BLaER1 treated with 17β-estradiol and CSF1 and Interleukin-3, amounts not matched to agents 10 nM and 100 nM (cell line): ENCODE measurements around the gene GRM8.

Source experiments
- H3K27ac ChIP-seq, 11 experiments: shearing (Covaris generic); formaldehyde crosslinking; 2 replicates each; pipeline ENCODE4 v1.8.1; 2022
- H3K27me3 ChIP-seq, 11 experiments: shearing (Covaris generic); formaldehyde crosslinking; 2 replicates each; pipeline ENCODE4 v1.8.1; 2022
- H3K36me3 ChIP-seq, 11 experiments: shearing (Covaris generic); formaldehyde crosslinking; 2 replicates each; pipeline ENCODE4 v1.8.1; 2022
- H3K4me1 ChIP-seq, 10 experiments: shearing (Covaris generic); formaldehyde crosslinking; 2 replicates each; pipeline ENCODE4 v1.8.1; 2022
- H3K4me2 ChIP-seq, 11 experiments: shearing (Covaris generic); formaldehyde crosslinking; 2 replicates each; pipeline ENCODE4 v1.8.1; 2022
- H3K4me3 ChIP-seq, 10 experiments: shearing (Covaris generic); formaldehyde crosslinking; 2 replicates each; pipeline ENCODE4 v1.8.1; 2022
- H3K9ac ChIP-seq, 11 experiments: shearing (Covaris generic); formaldehyde crosslinking; 2 replicates each; pipeline ENCODE4 v1.8.1; 2022
- H3K9me3 ChIP-seq, 11 experiments: shearing (Covaris generic); formaldehyde crosslinking; replicated peaks in 1 of 11; 2 replicates each; pipeline ENCODE4 v1.8.1; 2022
- H4K20me1 ChIP-seq, 11 experiments: shearing (Covaris generic); formaldehyde crosslinking; 2 replicates each; pipeline ENCODE4 v1.8.1; 2022
- Cebpa-rat ChIP-seq, 11 experiments: shearing (Covaris generic); IDR thresholded peaks; 2 replicates each; pipeline ENCODE4 v1.8.1; 2022

Gene GRM8

DNA sequence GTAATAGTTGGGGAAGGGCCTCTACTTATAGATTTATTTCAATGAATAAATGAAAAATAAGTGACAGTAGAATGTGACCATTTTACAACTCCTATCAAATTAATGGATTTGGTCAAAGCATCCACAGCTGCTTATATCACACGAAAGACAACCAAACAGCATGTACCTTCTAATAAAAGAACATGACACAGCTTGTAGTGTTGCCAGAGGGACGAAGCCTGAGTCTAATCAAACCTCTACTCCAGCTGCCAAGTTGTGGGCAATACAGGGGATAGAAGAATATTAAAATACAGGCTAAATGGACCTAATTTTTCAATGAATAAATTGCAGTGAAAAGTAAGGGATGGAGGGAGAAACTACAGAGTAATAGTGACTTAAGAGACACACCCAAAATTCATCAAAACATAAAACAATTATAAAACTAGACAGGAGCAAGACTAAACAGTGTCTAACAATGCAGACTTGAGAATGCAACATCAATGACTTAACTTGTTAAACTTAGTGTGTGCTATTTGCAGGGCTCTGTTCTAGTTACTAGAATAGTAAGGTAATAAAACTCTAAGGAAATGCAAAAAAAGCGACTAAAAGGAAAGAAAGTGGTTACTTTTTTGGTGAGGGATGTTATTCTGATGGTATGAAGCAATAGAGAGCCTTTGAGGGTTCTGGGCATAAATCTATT lies 853.8 kb downstream of the GRM8 start:
- Histone ChIP-seq H3K27me3 (no peaks in the 10 kb centered on the region), H3K4me3 (no peak overlapping the region), H3K9ac (no peak overlapping the region), H3K9me3 (no peaks in the 10 kb centered on the region), H3K4me2 (no peak overlapping the region), H3K27ac (no peak overlapping the region), H3K4me1 (no peaks in the 10 kb centered on the region), H4K20me1 (no peaks in the 10 kb centered on the region), H3K36me3 (no peaks in the 10 kb centered on the region)
- TF ChIP-seq Cebpa-rat (IDR thresholded peaks at IDR 0.05), result no peak

DNA sequence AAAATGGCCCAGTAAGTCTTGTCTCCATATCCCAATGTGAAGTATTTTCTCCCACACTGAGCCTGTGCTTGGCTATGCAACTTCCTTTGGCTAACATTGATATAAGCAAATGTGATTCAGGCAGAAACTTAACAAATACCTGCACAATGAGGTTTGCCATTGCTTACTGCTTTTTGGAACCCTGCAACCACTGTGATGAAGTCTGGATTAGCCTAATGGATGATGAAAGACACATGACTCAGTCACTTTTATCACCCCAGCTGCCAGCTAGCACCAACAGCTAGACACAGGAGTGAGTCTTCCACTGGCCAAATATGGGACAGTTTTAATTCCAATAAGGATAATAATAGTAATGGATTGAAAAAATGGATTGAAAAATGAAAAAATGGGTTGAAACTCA lies 854.5 kb downstream of the GRM8 start:
- Histone ChIP-seq H3K27ac (no peak overlapping the region), H3K4me3 (no peak overlapping the region), H3K4me2 (no peak overlapping the region), H3K36me3 (no peaks in the 10 kb centered on the region), H3K4me1 (no peaks in the 10 kb centered on the region), H3K27me3 (no peaks in the 10 kb centered on the region), H3K9me3 (no peaks in the 10 kb centered on the region), H4K20me1 (no peaks in the 10 kb centered on the region), H3K9ac (no peak overlapping the region)
- TF ChIP-seq Cebpa-rat (IDR thresholded peaks at IDR 0.05), result no peak

DNA sequence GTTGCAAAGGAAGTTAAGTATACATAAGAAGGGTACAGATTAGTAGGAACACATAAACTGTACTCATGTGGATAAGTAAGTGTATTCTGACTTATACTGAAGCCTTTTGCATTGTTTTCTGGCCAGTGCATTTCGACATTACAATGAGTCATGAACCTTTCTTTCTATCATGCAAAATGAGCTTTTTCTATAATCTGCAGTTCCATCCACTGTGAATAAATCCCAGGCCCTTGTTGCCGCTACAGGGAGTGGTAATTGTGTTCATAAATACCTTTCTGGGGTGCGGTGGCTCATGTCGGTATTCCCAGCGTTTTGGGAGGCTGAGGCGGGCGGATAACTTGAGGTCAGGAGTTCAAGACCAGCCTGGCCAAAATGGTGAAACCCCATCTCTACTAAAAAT lies 858.3 kb downstream of the GRM8 start:
- Histone ChIP-seq H3K4me1 (no peaks in the 10 kb centered on the region), H3K4me2 (no peak overlapping the region), H3K27ac (no peak overlapping the region), H3K9ac (no peak overlapping the region), H3K4me3 (no peak overlapping the region), H3K27me3 (no peaks in the 10 kb centered on the region), H3K9me3 (no peaks in the 10 kb centered on the region), H4K20me1 (no peaks in the 10 kb centered on the region), H3K36me3 (no peaks in the 10 kb centered on the region)
- no peak for TF ChIP-seq Cebpa-rat (IDR thresholded peaks at IDR 0.05)
